Body of pancreas (tissue), 4 donors: ENCODE data around the gene STX17. TPM values are rescaled to one million over a fixed set of nuclear protein-coding genes. Genes with fewer than 3 reads are reported as not detected.

Experiments used
- ATAC-seq: fragments of 150-250 bp; one replicate; pipeline ENCODE4 v1.9.1; 2016
- DNase-seq, 4 donors: peaks; one replicate each; pipeline ENCODE4 v3.0.0-alpha.2; 2019
- H3K27ac ChIP-seq, 4 donors: fragments of 200-600 bp; sonication (generic); 1 replicate in 3 of 4; 2 replicates in 1 of 4; pipeline versions ENCODE4 v1.5.1 to v1.6.1; 2016 to 2019; ENCODE audit warnings: mild to moderate bottlenecking in 1 of 4, mixed read lengths in 1 of 4, moderate library complexity in 1 of 4
- H3K27me3 ChIP-seq, 2 donors: fragments of 200-600 bp; sonication (generic); one replicate each; pipeline ENCODE4 v1.6.0; 2016; ENCODE audit warnings: mild to moderate bottlenecking in 1 of 2
- H3K36me3 ChIP-seq, 2 donors: fragments of 200-600 bp; sonication (generic); replicated peaks in 1 of 2; 2 replicates each; pipeline ENCODE4 v1.5.1; 2016; ENCODE audit warnings: low read depth in 2 of 2; ENCODE audit not compliant: insufficient read depth in 1 of 2
- H3K4me1 ChIP-seq: fragments of 200-600 bp; sonication (generic); one replicate; pipeline ENCODE4 v1.6.0; 2016
- H3K4me3 ChIP-seq, 2 donors: fragments of 200-600 bp; sonication (generic); 1 replicate in 1 of 2; 2 replicates in 1 of 2; pipeline ENCODE4 v1.5.1; 2016 to 2019
- H3K9me3 ChIP-seq, 3 donors: fragments of 200-600 bp; sonication (generic); 1 replicate in 2 of 3; 2 replicates in 1 of 3; pipeline ENCODE4 v1.5.1; 2016
- CTCF ChIP-seq, 7 experiments: fragments of 450-650 bp in 4 of 7; fragments of 200-600 bp in 3 of 7; sonication (generic) in 3 of 7; IDR thresholded peaks; one replicate each; pipeline ENCODE4 v1.5.1; 2016 to 2019; ENCODE audit warnings: antibody characterized with exemption in 7 of 7
- POLR2A ChIP-seq, 3 donors: fragments of 450-650 bp; IDR thresholded peaks; one replicate each; pipeline ENCODE4 v1.6.1; 2016; ENCODE audit warnings: antibody characterized with exemption in 3 of 3, mild to moderate bottlenecking in 2 of 3
- WGBS, 2 donors: methylation state at CpG; one replicate each; pipeline ENCODE4 v1.1.5; 2017; 5-methylcytosine and 5-hydroxymethylcytosine counted together
- intact Hi-C: fragments of 100-400 bp; cut with DNase I; formaldehyde crosslinking; loops from one replicate; pipeline ENCODE4 v1.15.1; 2023
- total RNA-seq, 2 donors: library from RNA; depleted of rRNA; stranded (reverse); fragments of >200 nt; gene quantifications; one replicate each; pipeline ENCODE4 v1.1.0, GENCODE V29; 2016

STX17 gene
- total RNA-seq, 2 donors from 2014 or later = 29.8 to 73.2 TPM

- Histone ChIP-seq H3K4me3 (no peak overlapping the region), H3K4me1 (no peaks in the 10 kb centered on the region), H3K27ac (no peak overlapping the region), H3K27me3 (no peaks in the 10 kb centered on the region), H3K36me3 (no peaks in the 10 kb centered on the region), H3K9me3 (no peaks in the 10 kb centered on the region)
- ATAC-seq (no peak), DNase-seq (no peak)
- WGBS, 2 donors = 80 to 91% methylated on average over 2 of the region's 2 CpGs
- intact Hi-C loops = no loop called here
- TF ChIP-seq CTCF (IDR thresholded peaks at IDR 0.05) (no peak), POLR2A (IDR thresholded peaks at IDR 0.05) (no peak)
These were observed 42.5 kb upstream of the STX17 start for GRCh38 chr9:99863955-99864354.

- H3K4me3 ChIP-seq = no peak overlapping the region
- TF ChIP-seq POLR2A (IDR thresholded peaks at IDR 0.05) (no peak), CTCF (IDR thresholded peaks at IDR 0.05) (no peak)
- H3K27ac ChIP-seq = no peak overlapping the region
- H3K4me1 ChIP-seq = no peaks in the 10 kb centered on the region
- H3K9me3 ChIP-seq = no peaks in the 10 kb centered on the region
- DNase-seq (no peak), ATAC-seq (no peak)
- H3K36me3 ChIP-seq = no peaks in the 10 kb centered on the region
- intact Hi-C loops = no loop called here
- H3K27me3 ChIP-seq = no peaks in the 10 kb centered on the region
- WGBS, 2 donors = 72 to 93% methylated on average over 2 of the region's 2 CpGs
These were observed 40.1 kb upstream of the STX17 start for GRCh38 chr9:99866398-99866797.

GRCh38 chr9:99867536-99867935 lies 38.9 kb upstream of the STX17 start:
- 61 to 71% methylated on average over 3 of the region's 3 CpGs for WGBS, 2 donors

GRCh38 chr9:99867968-99868367 lies 38.5 kb upstream of the STX17 start:
- TF ChIP-seq CTCF (IDR thresholded peaks at IDR 0.05) (no peak), POLR2A (IDR thresholded peaks at IDR 0.05) (no peak)
- Histone ChIP-seq H3K36me3 (no peaks in the 10 kb centered on the region), H3K4me1 (no peaks in the 10 kb centered on the region), H3K27me3 (no peaks in the 10 kb centered on the region), H3K4me3 (no peak overlapping the region), H3K27ac (no peak overlapping the region), H3K9me3 (no peaks in the 10 kb centered on the region)
- ATAC-seq (no peak), DNase-seq (no peak)
- intact Hi-C loops = no loop called here

More at GRCh38 chr9:99867536-99867935, 38.9 kb upstream of the STX17 start:
- Histone ChIP-seq H3K9me3 (no peaks in the 10 kb centered on the region), H3K36me3 (no peaks in the 10 kb centered on the region), H3K27ac (no peak overlapping the region), H3K4me3 (no peak overlapping the region), H3K27me3 (no peaks in the 10 kb centered on the region), H3K4me1 (no peaks in the 10 kb centered on the region)
- TF ChIP-seq POLR2A (IDR thresholded peaks at IDR 0.05) (no peak), CTCF (IDR thresholded peaks at IDR 0.05) (no peak)
- ATAC-seq = no peak
- no peak for DNase-seq
- intact Hi-C loops = no loop called here

GRCh38 chr9:99868845-99869244 lies 37.6 kb upstream of the STX17 start:
- DNase-seq = no peak
- WGBS, 2 donors = 90 to 91% methylated on average over 2 of the region's 2 CpGs
- no peaks in the 10 kb centered on the region for H3K36me3 ChIP-seq
- H3K4me1 ChIP-seq = no peaks in the 10 kb centered on the region
- no peak for ATAC-seq
- intact Hi-C loops = no loop called here
- no peaks in the 10 kb centered on the region for H3K9me3 ChIP-seq
- H3K27ac ChIP-seq = no peak overlapping the region
- no peak overlapping the region for H3K4me3 ChIP-seq
- TF ChIP-seq POLR2A (IDR thresholded peaks at IDR 0.05) = no peak
- H3K27me3 ChIP-seq = no peaks in the 10 kb centered on the region
